GM08714 (cell line): ENCODE data around the gene CDC42BPB.

ENCODE experiments used
- H3K4me3 ChIP-seq: fragments of 200-500 bp; sonication (Bioruptor generic); 2 replicates; pipeline ENCODE4 v1.5.1; 2014; ENCODE audit warnings: mild to moderate bottlenecking, low read length, inconsistent platforms
- ZNF274 ChIP-seq: IDR thresholded peaks from 2 replicates; pipeline ENCODE4 v1.6.1; 2012; ENCODE audit warnings: mild to moderate bottlenecking, low read depth, low read length

Gene CDC42BPB

DNA sequence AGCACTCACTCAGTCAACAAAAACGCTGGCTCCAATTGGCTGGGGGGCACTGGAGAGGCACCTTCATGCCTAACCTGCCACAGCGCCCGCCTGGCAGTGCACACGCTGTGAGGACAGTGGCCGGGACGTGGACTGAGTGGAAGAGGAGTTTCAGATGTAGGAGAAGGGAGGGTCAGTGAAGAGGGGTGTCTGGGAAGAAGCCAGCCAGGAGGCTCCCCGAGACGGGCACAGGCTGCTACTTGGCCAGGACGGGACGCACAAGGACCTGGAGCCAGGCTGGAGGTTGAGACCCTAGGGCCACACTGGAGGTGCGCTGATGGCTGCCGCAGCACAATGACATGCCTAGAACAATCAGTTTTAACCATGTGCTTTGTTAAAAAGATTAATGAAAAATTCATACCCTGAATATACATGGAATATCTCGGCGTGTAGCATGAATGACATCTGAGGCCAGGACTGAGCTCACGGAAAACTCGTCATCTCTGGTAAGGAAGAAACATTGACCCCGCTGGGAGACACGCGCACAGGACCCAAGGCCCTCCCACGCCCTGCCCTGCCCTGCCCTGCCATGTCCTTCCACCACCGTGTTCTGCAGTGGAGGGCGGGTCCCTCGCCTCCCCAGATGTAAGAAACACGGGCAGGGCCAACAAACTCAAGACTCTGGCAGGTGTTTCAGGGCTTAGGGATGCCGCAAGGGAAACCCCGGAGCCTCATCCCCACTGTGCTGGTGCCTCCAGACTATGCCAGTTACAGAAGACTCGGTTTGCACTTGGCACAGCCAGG lies 109.8 kb downstream of the CDC42BPB start:
- H3K4me3 ChIP-seq = no peak overlapping the region
- no peak for TF ChIP-seq ZNF274

DNA sequence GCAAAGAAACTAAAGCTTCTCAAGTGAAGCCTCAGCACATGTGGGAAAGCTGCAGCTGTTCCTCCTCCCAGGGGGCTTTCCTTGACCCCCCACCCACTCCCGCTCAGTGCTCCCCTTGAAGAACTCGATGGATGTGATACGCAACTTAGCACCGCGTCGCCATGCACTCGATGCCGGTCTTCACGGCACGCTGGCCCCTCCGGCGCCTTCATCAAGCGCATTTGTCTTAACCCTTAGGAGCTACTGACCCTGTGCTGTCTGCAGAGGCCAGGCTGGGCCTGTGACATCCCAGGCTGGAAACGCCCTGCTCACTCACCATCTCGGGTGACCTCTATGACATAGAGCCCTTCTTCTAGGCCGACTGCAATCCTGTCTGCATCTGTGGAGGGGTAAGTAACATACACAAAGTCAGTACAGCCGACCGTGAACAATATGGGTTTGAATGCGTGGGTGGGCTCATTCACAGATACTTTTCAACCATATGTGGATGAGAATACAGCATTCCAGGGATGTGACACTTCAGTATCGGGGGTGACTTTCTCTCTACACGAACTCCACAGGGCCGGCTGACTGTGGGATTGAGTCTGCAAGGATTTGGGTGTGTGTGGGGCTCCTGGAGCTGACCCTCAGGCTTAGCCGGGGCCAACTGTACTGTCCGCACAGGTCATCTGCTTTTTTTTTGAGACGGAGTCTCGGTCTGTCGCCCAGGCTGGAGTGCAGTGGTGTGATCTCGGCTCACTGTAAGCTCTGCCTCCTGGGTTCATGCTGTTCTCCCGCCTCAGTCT lies 111.8 kb downstream of the CDC42BPB start:
- TF ChIP-seq ZNF274 = no peak
- H3K4me3 ChIP-seq = no peak overlapping the region

DNA sequence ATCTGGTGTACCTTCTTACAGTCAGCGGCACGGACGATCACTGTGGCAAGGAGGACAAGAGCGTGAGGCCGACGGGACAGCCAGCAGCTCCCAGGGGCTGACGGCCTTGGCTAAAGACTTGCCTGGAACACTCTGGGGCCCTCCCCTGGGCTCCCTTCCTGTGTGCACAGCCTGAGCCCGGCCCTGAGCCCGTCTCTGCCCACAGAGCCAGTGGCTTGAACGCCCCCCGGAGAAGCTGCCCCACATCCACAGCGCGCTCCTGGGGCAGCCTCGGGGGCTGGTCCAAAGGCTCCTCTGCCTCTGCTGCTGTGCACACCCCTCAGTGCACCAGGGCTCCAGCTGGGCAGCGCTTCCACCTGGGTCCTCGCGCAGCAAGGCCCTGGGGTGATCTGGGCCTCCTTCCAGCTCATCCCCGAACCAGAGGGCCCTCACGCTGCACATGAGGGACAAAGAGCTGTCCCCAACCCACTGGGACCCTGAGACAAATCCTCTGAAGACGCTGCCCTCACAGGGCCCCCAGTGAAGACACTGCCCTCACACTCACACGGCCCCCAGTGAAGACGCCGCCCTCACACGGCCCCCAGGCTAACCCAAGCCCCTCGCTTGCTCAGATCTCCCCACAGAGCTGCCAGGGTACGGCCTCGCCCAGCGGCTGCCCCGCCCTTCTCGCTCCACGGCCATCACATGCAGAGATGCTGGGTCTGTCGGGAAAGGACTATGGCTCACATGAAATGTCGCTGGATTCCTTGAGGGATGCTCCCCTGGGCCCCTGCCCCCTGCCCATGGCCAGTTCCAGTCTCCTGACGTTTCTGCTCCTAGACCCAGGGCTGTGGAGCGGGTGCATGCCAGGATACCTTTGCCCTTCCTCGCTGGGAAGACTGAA lies 112.7 kb downstream of the CDC42BPB start:
- no peak overlapping the region for H3K4me3 ChIP-seq
- no peak for TF ChIP-seq ZNF274

DNA sequence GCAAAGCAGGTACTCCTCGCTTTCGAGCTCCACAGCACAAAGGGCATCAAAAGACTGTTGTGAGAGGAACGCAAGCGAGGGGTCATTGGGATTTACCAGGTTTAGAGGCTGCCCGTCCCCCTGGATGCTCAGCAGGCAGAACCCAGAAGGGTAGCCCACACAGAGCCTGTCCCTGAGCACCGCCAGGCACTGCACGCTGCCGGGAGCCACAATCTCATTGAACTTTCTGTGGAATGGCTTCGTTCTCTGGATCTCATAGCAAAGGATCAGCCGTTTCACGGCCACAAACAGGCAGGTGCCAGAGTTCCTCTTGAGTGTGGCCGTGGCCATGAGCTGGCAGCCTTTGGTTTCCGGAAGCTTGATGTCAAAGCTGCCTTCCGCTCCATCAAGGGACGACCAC lies 113.4 kb downstream of the CDC42BPB start:
- no peak overlapping the region for H3K4me3 ChIP-seq
- TF ChIP-seq ZNF274 = no peak

DNA sequence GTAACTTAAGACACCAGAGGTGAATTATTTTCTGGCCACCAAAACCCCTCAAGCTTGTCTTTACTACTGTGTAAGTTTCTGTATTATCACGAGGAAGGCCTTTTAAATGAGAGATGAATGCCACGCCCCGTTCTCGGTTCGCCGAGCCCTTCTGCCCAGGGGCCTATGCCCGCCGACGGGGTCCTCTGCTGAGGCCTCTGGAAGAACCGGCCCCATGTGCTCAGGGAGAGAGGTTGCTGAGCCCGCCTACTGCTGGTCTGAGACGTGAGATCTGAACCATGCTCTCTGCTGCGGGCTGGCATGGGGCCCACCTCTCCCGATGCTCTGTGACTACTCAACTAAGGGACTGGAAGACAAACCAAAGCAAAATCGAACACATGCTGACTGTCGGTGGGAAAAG lies 113.9 kb downstream of the CDC42BPB start:
- no peak overlapping the region for H3K4me3 ChIP-seq
- TF ChIP-seq ZNF274 = no peak

DNA sequence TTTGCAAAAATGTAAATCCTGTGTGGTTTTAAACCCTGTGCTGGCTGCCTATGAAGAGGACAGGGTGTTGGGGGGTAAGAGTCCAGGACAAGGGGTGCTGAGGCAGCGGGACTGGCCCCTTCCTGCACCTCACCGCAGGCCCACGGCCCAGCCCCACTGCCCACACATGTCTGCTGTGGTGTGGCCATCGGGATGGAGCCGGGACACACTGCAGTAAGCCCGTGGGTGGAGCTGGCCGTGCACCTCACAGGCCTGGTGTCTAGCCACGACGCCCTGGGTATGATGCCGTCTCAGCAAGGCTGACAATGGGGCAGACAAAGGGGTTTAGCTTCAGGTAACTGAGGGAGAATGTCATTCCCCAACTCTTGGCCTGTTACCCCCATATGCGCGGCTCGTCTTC lies 115.3 kb downstream of the CDC42BPB start:
- no peak for TF ChIP-seq ZNF274
- H3K4me3 ChIP-seq = no peak overlapping the region

DNA sequence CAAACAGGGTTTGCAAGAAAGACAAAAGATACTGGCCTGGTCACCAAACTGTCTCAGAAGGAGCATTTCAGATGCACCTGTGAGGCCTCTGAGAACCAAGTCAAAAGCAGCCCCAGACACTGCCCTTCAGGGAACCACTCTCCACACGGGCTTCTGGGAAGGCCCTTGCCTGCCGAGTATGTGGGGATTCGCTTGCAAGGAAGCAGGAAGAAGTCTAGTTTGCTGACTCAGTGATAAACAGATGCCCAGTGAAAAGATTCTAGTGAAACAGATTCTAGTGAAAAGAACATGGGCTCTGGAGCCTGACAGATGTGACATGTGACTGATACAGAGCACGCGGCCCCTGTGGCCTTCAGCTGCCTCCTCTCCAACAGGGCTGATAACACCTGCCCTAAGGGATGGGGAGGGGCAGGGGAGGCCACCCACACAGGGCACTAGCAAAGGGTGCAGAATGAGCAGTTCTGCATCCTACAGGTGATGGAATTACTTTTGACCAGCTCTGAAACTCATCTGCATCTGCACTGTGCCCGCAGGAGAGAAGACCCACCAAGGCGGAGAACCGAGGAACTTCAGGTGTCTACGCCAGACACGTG lies 115.8 kb downstream of the CDC42BPB start:
- no peak overlapping the region for H3K4me3 ChIP-seq
- TF ChIP-seq ZNF274 = no peak

DNA sequence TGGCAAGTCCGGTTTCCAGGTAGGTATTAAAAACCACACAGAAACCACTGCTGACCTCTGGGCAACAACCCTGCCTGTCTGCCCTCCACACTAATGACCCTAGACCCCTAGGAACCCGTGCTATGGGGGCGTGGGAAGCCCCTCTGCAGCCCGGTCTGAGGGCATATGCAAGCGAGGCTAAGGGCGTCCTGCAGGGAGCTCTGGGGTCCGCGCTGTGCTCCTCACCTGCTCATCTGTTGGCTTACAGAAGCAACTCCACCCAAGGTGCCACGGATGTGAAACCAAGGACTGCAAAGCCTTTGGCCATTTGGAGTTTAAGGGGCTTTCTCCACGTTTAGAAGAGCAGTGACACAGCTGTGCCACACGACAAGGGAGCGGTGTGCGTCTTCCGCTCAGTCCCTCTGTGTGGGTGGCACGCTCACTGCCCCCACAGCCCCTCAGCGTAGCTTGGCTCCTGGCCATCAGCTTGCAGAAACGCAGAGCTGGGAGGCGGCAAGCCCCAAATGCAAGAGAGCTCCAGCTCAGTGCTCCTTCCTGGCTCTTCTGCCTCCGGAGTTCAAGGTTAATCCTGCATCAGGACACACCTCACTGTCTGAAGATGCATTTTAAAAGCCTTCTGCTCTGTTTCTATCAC lies 116.5 kb downstream of the CDC42BPB start:
- no peak overlapping the region for H3K4me3 ChIP-seq
- no peak for TF ChIP-seq ZNF274

DNA sequence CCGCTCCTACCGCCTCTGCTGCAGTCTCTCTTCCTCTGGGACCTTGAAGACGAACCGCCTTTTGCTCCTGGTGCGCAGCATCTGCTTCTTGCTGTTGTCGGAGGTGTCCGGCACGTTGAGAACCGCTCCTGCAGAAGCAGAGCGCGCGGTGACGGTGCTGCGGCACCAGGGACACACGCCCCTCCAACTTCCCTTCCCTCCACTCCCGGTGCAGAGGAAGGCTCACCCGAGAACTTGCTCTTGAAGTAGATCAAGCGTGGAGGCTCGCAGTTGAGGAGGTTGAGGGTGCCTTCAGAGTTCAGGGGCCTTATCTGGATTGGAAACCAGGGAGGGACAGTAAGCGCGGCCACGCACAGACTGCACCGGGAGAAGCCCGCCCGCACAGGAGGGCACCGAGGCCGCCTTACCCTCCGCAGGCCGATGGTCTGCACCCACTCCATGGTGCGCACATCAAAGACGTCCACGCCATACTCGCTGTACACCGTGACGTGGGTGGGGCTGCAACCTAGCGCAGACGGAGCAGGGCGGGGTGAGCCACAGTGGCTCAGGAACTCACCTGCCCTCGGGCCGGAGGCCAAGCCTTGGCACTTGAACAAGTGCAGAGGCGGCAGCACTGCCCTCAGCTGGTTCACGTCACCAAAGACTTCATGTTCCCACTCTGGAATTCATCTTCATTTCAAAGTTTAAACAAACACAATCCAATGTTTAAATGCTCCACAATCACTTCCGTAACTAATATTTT lies 117.4 kb downstream of the CDC42BPB start:
- TF ChIP-seq ZNF274 = no peak
- no peak overlapping the region for H3K4me3 ChIP-seq

DNA sequence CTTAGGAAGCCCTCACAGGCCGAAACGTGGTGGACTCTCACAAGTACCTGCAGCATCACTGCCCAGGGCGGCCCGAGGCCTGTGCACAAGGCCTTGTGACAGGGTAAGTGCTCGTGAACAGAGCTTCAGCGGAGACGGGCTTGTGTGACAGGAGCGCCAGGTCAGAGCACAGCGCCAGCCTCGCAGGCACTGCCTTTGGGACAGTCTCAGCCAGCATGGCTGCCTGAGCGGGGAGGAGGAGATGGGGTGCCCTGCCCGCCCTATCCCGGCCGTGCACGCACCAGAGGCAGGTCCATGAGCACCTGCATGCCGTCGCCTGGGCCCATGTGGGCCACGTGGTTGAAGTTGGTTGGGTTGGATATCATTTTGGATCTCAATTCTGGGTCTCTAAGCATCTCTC lies 118.0 kb downstream of the CDC42BPB start:
- no peak overlapping the region for H3K4me3 ChIP-seq
- no peak for TF ChIP-seq ZNF274

DNA sequence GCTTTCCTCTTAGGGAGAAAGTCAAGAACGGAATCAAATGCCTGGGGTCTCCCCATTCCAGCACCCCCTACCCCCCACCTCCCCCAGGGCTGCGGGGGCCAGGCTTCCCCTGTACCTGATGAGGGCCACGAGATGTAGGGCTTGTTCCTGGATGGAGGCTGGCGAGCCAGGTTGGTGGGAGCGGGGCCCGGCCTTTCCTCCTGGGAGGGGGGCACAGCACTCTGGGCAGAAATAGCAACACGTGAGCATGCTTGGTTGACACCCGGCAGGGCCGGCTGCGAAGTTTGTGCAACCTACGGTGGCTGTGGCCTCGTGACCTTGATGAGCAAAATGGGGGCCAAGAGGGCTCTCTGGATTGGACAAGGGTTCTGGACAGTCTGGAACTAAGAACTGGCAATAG lies 119.2 kb downstream of the CDC42BPB start:
- no peak for TF ChIP-seq ZNF274
- no peak overlapping the region for H3K4me3 ChIP-seq

DNA sequence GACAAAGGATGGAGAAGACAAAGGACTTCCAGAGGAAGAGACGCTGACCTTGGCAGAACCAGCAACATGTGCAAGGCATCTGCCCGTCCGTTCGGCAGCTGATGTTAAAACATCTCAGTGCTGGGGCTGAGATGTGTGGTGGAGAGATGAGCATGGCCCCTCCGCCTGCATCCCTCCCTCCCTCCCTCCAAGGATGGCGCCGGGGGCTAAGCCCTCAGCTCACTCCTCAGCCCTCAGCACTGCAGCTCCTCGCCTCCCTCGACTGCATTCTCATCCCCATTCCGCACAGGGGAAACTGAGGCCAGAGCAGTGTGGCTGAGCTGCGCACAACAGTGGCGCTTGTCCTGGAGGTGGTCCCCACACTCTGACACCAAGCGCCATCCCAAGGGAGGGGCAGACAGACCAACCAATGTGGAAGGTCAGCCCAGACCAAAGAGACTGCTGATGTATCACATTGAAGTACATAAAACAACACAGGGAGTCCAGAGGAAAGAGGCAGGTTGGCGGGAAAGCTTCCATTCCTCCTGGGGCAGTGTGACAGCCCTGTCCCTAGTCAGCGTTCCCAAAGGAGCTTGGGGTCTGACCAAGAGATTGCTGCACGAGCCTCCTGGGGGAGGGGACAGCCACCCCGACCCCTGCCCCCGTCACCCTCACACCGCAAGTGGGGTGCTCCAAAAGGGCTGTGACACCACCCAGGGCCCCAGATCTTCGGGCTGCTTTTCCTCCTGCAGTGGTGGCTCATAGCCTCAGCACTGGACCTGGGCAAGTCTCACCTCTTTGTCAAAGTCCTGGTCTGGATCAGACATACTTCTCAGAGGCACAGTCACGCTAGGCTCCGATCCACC lies 119.8 kb downstream of the CDC42BPB start:
- no peak overlapping the region for H3K4me3 ChIP-seq
- TF ChIP-seq ZNF274 = no peak
